GM19452 (cell line): ENCODE measurements around the gene UBE2G2.

Experiments used
- ATAC-seq: cut with Tn5 transposase; IDR thresholded peaks from one replicate; pipeline ENCODE4 v1.9.1; 2021; ENCODE audit not compliant: unreplicated experiment

Gene UBE2G2

GRCh38 chr21:44791993-44792392 lies 9.6 kb downstream of the UBE2G2 start:
- ATAC-seq, result no peak

GRCh38 chr21:44791246-44791645 lies 10.4 kb downstream of the UBE2G2 start:
- no peak for ATAC-seq

DNA sequence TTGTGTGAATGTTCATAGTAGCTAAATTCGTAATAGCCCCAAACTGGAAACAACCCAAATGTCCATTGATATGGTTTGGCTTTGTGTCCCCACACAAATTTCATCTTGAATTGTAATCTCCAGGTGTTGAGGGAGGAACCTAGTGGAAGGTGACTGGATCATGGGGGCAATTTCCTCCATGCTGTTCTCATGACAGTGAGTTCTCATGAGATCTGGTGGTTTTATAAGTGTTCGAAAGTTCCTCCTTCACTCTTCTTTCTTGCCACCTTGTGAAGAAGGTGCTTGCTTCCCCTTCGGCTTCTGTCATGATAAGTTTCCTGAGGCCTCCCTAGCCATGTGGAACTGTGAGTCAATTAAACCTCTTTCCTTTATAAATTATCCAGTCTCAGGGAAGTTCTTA lies 11.3 kb downstream of the UBE2G2 start:
- no peak for ATAC-seq

DNA sequence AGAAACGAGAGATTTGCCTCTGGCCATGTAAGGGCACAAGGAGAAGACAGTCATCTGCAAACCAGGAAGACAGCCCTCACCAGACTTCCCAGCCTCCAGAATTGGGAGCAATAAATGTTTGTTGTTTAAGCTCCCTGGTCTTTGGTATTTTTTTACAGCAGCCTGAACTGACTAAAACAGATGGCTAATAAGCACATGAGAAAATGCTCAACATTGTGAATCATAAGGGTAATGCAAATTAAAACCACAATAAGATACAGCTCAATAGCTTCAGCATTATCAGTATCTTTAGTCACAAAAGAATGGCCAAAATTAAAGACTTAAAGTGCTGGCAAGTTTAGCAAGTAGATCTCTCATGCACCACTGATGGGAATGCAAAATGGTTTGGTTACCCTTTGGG lies 11.7 kb downstream of the UBE2G2 start:
- ATAC-seq, result no peak

DNA sequence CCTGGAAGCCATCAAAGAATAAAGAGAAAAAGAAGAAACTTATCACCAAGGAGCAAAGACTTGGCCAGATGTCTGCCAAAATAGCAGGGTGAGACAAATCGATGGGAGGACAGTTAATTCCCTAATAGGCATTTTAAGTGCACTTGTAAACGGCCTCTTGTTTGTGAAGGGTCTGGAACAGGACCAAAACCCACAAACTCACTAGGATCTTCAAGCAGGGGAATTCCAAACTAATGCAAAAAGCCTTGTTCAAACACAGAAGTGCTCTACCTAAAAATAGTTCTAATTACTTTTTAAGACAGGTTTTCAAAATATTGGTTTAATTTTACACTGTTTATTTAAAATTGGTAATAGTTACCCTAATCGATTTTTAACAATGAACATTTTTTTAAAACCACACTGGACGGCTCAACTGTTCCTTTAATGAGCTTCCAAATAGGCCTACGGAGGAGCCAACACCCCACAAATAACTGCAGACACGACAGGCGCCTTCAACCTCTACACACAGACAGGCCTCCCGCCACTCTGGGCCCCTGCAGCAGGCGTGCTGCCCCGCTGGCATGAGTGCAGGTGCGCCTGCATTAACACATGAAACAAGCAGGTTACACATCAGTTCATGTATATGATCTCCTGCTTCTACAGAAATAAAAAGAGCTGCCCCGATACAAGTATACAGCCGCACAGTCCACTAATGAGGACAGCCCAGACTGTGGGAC lies 15.8 kb downstream of the UBE2G2 start:
- ATAC-seq, result no peak

- ATAC-seq, result no peak
Measured at GRCh38 chr21:44784810-44785209, 16.8 kb downstream of the UBE2G2 start.

DNA sequence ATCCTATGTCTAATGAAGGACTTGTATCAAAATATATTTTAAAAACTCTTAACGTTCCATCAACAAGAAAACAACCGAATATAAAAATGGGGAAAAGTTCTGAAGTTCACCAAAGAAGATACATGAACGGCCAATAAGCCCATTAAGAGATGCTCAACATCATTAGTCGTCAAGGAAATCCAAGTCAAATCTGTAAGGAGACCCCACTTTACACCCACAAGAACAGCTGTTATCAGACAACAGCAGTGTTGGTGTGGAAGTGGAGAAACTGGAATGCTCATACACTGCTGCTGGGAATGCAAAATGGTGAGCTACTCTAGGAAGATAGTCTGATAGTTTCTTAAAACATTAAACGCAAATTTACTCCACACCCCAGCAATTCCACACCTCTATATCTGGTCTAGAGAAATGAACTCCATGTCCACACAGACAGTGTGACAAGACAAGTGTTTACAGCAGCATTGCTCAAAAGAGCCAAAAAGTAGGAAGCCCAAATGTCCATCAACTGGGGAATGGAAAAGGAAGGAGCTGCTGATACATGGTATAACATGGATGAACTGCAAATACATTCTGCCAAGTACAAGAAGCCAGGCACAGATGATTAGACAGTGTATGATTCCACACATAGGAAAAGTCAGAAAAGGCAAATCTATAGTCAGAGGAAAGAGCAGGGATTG lies 18.5 kb downstream of the UBE2G2 start:
- ATAC-seq, result no peak

GRCh38 chr21:44780767-44781459 lies 20.7 kb downstream of the UBE2G2 start:
- no peak for ATAC-seq

- no peak for ATAC-seq
Measured at GRCh38 chr21:44780137-44780502, 21.5 kb downstream of the UBE2G2 start.

GRCh38 chr21:44779417-44780136 lies 22.0 kb downstream of the UBE2G2 start:
- no peak for ATAC-seq

DNA sequence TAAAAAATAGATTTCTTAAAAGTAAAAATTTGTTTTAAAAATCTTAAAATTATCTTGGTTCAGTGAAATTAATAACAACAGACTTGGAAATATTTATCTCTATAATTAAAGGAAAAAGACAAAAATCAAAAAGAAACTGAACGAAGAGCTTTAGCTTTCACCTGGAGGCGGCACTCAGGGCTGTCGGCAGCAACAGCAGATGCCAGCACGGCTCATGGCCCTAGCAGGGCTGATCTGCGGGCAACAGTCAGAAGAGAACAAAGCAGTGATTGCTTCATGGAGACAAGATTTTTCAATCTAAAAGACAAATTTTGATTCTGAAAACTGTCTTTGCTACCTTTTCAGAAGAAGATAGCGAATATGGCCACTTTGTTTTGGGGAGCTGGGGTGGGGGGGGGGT lies 22.6 kb downstream of the UBE2G2 start:
- no peak for ATAC-seq

DNA sequence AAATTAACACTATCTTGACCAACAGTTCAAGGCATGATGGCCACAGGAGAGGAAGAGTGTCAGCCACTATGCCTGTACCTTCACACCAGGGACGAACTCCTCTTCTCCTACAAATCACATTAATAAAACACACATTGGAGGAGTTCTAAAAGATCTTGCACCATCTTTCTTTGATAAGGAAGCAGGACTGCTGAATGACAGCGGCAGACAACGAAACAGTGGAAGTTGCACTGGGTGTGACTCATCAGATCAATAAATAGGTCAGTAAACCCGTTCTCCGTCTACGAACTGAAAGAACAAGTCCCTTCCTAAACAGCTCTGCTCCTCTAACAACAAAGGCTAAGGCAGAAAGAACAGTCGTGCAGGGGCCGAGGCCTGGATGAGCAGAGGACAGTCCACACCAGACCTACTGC lies 23.1 kb downstream of the UBE2G2 start:
- ATAC-seq, result no peak

DNA sequence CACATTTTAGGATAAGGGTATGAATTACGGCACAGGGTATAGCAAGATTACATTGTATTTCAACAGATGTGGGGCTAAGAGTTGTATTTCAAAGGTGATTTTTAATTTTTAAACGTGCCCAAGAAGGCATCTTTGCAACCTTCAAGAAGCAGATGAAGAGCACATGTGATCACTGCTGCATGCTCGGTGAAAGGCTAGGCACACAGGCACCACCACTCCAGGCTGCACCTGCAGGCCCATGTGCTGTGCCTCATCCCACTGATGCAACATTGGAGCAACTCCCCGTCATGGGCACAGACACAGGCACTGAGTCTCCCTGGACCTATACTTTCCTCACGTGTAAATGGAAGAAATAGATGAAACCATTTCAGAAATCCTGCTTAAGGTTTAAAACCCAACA lies 23.5 kb downstream of the UBE2G2 start:
- no peak for ATAC-seq

GRCh38 chr21:44774972-44775371 lies 26.6 kb downstream of the UBE2G2 start:
- no peak for ATAC-seq

DNA sequence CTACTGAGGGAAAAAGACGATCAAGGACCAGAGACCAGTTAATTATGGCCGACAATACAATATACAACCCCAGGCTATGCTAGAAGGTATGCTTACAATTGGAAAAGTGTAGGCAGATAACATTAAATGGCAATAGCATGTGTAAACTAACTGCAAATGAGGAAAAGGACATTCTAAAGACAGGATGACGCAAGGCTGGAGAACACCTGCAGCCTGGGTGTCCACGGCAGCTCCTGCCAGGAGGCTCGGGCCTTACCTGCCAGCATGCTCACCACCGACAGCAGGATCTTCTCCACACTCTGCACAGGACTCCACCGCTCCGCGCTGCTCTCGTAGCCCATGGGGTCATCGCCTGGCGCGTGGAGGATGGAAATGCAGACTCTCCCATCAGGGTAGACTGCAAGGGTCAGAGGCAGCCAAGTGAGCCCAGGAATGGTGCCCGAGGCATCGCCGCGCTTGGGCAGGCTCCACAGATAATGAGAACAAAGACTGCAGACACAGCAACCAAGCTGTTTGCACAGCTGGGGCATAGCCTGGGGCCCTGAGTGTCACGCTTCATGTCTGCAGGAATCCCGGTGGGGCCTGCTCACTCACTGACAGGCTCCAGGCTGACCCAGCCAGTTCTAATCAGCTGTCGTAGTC lies 28.2 kb downstream of the UBE2G2 start:
- no peak for ATAC-seq

DNA sequence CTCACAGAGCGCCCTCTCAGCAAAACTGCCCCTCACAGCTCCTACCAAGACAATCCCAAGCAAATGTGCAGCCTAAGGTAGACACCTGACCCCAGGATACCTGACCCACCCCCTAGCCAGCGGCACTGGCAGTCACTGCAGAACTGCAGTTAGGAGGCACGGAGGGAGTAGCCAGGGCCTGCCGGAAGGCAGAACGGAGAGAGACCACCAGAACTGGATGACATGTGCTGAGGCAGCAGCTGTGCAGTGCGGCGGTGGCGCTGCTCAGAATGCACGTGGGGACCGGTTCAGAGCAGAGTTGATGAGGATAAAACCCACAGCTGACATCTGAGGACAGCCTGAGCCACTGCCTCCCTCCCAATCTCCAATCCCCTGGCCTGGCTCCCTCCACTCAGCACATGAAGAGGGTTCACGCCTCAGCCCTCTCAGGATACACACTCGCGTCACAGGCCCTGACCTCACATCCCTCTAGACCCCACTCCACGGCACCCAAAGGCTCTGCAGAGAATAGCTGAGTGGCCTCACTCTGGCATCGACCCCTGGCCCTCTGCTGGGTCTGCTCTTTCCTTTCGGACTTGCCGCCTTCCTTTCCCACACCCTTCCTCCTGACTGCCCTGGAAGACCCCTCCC lies 29.6 kb downstream of the UBE2G2 start:
- no peak for ATAC-seq

DNA sequence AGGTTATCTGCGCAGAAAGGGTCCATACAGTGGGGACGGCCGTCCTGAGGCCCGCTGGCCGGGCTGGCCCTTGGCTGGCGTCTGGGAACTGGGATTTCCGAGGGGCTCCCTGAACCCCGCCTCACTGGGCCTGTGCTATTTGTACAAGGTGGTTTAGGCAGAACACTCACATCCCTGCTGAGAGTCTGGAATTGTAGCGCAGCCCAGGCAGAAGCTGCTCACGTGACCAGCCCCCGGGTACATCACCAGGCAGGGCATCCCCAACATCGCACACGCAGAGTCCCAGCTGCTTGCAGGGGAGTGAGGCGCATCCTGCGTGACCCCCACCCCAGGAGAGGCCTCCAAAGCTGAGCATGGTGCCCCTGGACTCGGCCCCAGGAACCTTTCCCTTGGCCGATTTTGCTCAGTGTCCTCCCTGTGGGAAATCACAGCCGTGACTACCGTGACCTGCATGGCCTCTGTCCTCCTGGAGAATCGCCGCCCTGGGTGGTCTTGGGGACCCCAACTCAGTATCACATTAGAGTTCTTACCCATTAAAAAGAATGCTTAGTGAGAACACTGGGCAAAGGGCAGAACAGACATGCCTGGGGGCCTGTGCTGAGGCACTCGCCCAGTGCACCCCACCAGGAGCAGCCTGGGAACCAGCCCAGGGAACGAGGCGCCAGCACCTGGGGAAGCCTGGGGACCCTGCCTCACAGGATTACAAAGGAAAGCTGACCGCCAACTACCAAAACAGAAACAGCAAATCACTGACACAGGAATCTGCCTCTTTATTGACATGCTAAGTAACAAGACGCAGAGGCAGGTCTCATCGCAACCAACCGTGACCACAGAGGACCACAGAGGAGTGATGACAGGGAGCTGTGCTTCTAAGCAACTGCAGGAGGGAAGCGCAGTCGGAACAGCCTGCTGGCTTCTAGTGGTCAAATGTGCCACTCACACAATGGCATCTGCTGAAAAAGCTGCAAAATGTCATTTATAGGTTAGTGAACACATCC lies 33.5 kb downstream of the UBE2G2 start:
- ATAC-seq, result no peak

GRCh38 chr21:44766818-44767354 lies 34.7 kb downstream of the UBE2G2 start:
- no peak for ATAC-seq
